ENCODE results near the gene HAPLN2. TPM values are rescaled to one million over a fixed set of nuclear protein-coding genes. Genes with fewer than 3 reads are reported as not detected.

HAPLN2 gene
- total and polyA plus RNA-seq, 12 donors, result 0.17 to 3.1 (median 1.1) TPM; not detected in 4

DNA sequence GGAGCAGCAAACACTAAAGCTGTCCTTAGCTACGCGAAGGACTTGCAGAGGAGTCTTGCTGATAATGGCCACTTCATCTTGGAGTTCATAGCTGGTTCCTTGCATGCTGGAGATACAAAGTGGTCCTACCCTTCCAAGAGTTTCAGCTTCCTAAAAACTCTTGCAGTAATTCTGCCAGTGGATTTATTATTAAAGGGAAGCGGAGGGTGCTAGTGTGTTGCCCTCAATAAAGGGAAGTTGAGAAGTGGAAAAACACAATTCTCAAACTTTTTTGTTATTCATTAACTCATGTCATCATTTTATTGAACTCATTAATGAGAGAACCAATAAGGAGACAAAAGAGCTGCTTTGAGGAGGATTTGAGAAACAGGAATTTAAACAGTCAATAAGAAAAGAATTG lies 6.5 kb upstream of the HAPLN2 start:
- Histone ChIP-seq H3K27ac (no peak overlapping the region), H3K4me1 (replicated peaks in 1 of 2) (peaks cover 4 to 10% of the 10 kb centered on the region in 2 donors), H3K27me3 (peaks cover 10% of the 10 kb centered on the region), H3K36me3 (replicated peaks in 1 of 2) (no peaks in the 10 kb centered on the region), H3K9me3 (replicated peaks in 1 of 3) (no peaks in the 10 kb centered on the region), H3K4me3 (no peak overlapping the region)
- 40 to 64% (median 52%) methylated on average over 3 of the region's 3 CpGs for WGBS, 4 donors
- no peak for DNase-seq
- TF ChIP-seq, protein P1, sequence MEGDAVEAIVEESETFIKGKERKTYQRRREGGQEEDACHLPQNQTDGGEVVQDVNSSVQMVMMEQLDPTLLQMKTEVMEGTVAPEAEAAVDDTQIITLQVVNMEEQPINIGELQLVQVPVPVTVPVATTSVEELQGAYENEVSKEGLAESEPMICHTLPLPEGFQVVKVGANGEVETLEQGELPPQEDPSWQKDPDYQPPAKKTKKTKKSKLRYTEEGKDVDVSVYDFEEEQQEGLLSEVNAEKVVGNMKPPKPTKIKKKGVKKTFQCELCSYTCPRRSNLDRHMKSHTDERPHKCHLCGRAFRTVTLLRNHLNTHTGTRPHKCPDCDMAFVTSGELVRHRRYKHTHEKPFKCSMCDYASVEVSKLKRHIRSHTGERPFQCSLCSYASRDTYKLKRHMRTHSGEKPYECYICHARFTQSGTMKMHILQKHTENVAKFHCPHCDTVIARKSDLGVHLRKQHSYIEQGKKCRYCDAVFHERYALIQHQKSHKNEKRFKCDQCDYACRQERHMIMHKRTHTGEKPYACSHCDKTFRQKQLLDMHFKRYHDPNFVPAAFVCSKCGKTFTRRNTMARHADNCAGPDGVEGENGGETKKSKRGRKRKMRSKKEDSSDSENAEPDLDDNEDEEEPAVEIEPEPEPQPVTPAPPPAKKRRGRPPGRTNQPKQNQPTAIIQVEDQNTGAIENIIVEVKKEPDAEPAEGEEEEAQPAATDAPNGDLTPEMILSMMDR (IDR thresholded peaks at IDR 0.05), result no peak
- TF ChIP-seq POLR2A (IDR thresholded peaks at IDR 0.05), result no peak
- intact Hi-C loops (cut with DNase I), result loop anchor here in 1 of 2 donors (5.0 to 10.0 kb wide), 2 partner anchors 160 to 228 kb away; no protein-coding TSS in a partner anchor

DNA sequence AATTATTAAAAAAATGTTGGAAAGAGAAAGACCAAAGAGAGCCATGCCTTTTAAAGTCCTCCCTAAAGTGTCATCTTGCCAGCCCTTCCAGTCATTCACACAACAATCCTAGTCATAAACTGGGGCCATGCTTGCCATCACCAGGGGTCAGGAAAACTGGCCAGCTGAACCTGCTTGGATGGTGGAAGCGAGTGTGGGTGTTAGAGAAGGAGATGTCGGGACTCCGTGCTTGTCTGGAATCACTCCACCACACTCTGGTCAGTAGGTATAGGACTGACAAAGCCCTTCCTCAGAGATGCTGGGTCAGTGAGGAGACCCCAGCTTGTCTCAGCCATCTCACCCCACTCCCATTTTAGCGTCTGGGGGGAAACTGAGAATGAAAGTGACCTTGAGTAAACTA lies 3.3 kb upstream of the HAPLN2 start:
- intact Hi-C loops (cut with DNase I), result loop anchor here in 1 of 2 donors (10.0 kb wide), 1 partner anchor 231 kb away; no protein-coding TSS in a partner anchor

DNA sequence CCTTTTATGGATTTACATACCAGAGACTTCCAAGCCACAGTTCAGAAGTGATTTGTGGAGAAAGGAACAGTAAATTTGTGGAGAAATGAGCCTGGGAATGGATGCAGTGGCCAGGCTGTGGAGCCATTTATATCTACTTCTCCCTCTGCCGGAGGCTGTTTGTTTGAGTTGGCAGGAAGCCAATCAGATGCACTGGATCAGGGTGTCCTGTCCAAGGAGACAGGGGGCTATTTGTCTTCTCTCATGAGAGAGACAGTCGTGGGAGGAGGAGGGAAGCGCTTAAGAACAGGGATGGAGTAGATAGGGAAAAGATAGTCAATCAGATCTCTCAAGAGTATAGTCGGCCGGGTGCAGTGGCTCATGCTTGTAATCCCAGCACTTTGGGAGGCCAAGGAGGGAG lies 2.8 kb upstream of the HAPLN2 start:
- Histone ChIP-seq H3K27me3 (peaks cover 8% of the 10 kb centered on the region), H3K4me3 (no peak overlapping the region), H3K9me3 (replicated peaks in 1 of 3) (no peaks in the 10 kb centered on the region), H3K4me1 (replicated peaks in 1 of 2) (peaks cover 4 to 10% of the 10 kb centered on the region in 2 donors), H3K36me3 (replicated peaks in 1 of 2) (no peaks in the 10 kb centered on the region), H3K27ac (peak overlapping the region in 2 of 5 donors; percentile 17 to 76)
- 2 to 9% (median 6%) methylated on average over 5 of the region's 5 CpGs for WGBS, 4 donors
- intact Hi-C loops (cut with DNase I), result loop anchor here in 1 of 2 donors (10.0 kb wide), 1 partner anchor 232 kb away; no protein-coding TSS in a partner anchor
- TF ChIP-seq, protein P1 (IDR thresholded peaks at IDR 0.05), result peak in 3 of 6 experiments; percentile 15 to 26 (median 17)
- TF ChIP-seq POLR2A (IDR thresholded peaks at IDR 0.05), result no peak
- peak; percentile 59 to 90 (median 63) for DNase-seq

More for the DNA sequence above, 3.3 kb upstream of the HAPLN2 start:
- Histone ChIP-seq H3K27ac (peak overlapping the region in 2 of 5 donors; percentile 54 to 76), H3K4me3 (no peak overlapping the region), H3K4me1 (replicated peaks in 1 of 2) (peaks cover 4 to 10% of the 10 kb centered on the region in 2 donors), H3K27me3 (peaks cover 8% of the 10 kb centered on the region), H3K9me3 (replicated peaks in 1 of 3) (no peaks in the 10 kb centered on the region), H3K36me3 (replicated peaks in 1 of 2) (no peaks in the 10 kb centered on the region)
- DNase-seq, result no peak
- 1 to 43% (median 19%) methylated on average over 4 of the region's 4 CpGs for WGBS, 4 donors
- no peak for TF ChIP-seq POLR2A (IDR thresholded peaks at IDR 0.05)
- TF ChIP-seq, protein P1 (IDR thresholded peaks at IDR 0.05), result no peak

DNA sequence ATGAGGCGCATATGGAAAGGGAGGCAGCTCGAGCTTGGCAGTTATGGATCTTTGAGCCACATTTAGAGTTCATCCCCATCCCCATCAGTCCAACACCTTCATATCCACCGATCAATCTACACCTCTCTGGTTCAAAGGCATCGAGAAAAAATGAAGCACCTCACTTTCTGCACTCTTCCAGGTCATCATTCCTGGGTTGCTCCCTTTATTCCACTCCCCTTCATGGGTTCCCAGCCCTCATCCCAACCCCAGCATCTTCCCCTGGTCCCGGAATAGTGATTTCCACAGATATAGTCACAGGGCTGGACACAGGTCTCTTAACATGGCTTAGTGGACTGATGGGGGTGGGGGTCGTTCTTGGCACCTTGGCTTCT lies 354 bp downstream of the HAPLN2 start:
- no peak overlapping the region for H3K4me3 ChIP-seq
- 20 to 33% (median 25%) methylated on average over 6 of the region's 6 CpGs for WGBS, 4 donors
- no peaks in the 10 kb centered on the region for H3K36me3 ChIP-seq (replicated peaks in 1 of 2)
- H3K4me1 ChIP-seq (replicated peaks in 1 of 2), result peaks cover 4 to 19% of the 10 kb centered on the region in 2 donors
- TF ChIP-seq, protein P1 (IDR thresholded peaks at IDR 0.05), result no peak
- no peak for TF ChIP-seq POLR2A (IDR thresholded peaks at IDR 0.05)
- H3K27ac ChIP-seq, result no peak overlapping the region
- peaks cover 17% of the 10 kb centered on the region for H3K27me3 ChIP-seq
- no peaks in the 10 kb centered on the region for H3K9me3 ChIP-seq (replicated peaks in 1 of 3)
- DNase-seq, result peak in 1 of 7 donors; percentile 1
- intact Hi-C loops (cut with DNase I), result loop anchor here in 1 of 2 donors (10.0 kb wide), 1 partner anchor 235 kb away; no protein-coding TSS in a partner anchor

Data from adrenal gland (tissue), 12 donors.